NCI-H1092 treated with DMSO at 0.1 percent for 48 hours (cell line): ENCODE measurements around the gene PPP1R3A.
A peak's percentile ranks its signal among the peaks of the same experiment; 100 is the strongest.
"Not testable (repeated sequence)": the region's sequence is repeated elsewhere in the genome, so short reads cannot be mapped to it uniquely, and the experiment has no call there.

Source experiments
- DNase-seq: peaks from one replicate; lab custom pipeline; 2025; lab: John Stamatoyannopoulos, UW

The PPP1R3A gene

GRCh38 chr7:113918946-113919345 is at the start of gene PPP1R3A:
TSS of gene PPP1R3A (minus strand) at chr7:113919009. CDS start at chr7:113918996, 13 bp downstream.
- DNase-seq = no peak

- no peak for DNase-seq
Observed at GRCh38 chr7:113963356-113963755, 44.5 kb upstream of the PPP1R3A start.

GRCh38 chr7:113959910-113960309 is 41.1 kb upstream of the PPP1R3A start:
- DNase-seq = no peak

GRCh38 chr7:113955157-113955556 is 36.3 kb upstream of the PPP1R3A start:
- DNase-seq = no peak

GRCh38 chr7:113953553-113953952 is 34.7 kb upstream of the PPP1R3A start:
- DNase-seq = no peak

GRCh38 chr7:113945018-113945938 is 26.5 kb upstream of the PPP1R3A start:
- peak; percentile 57 for DNase-seq

- DNase-seq = no peak
Observed at GRCh38 chr7:113936982-113937381, 18.2 kb upstream of the PPP1R3A start.

GRCh38 chr7:113936535-113936934 is 17.7 kb upstream of the PPP1R3A start:
- no peak for DNase-seq

- not testable (repeated sequence) for DNase-seq
Observed at GRCh38 chr7:113929389-113929788, 10.6 kb upstream of the PPP1R3A start.

GRCh38 chr7:113928112-113928511 is 9.3 kb upstream of the PPP1R3A start:
- no peak for DNase-seq

- no peak for DNase-seq
Observed at GRCh38 chr7:113922049-113922448, 3.2 kb upstream of the PPP1R3A start.

GRCh38 chr7:113921363-113921762 is 2.6 kb upstream of the PPP1R3A start:
- no peak for DNase-seq

- no peak for DNase-seq
Observed at GRCh38 chr7:113917840-113918239, 969 bp downstream of the PPP1R3A start.

GRCh38 chr7:113915956-113916355 is 2.9 kb downstream of the PPP1R3A start:
- no peak for DNase-seq

- peak; percentile 14 for DNase-seq
Observed at GRCh38 chr7:113912876-113913275, 5.9 kb downstream of the PPP1R3A start.

- no peak for DNase-seq
Observed at GRCh38 chr7:113907617-113908016, 11.2 kb downstream of the PPP1R3A start.

GRCh38 chr7:113904521-113904920 is 14.3 kb downstream of the PPP1R3A start:
- no peak for DNase-seq

GRCh38 chr7:113892818-113893217 is 26.0 kb downstream of the PPP1R3A start:
- no peak for DNase-seq

GRCh38 chr7:113891828-113892227 is 27.0 kb downstream of the PPP1R3A start:
- DNase-seq = no peak

- DNase-seq = no peak
Observed at GRCh38 chr7:113891031-113891350, 27.8 kb downstream of the PPP1R3A start.

GRCh38 chr7:113890331-113891030 is 28.3 kb downstream of the PPP1R3A start:
- no peak for DNase-seq

GRCh38 chr7:113883096-113883495 is 35.7 kb downstream of the PPP1R3A start:
- DNase-seq = no peak

- no peak for DNase-seq
Observed at GRCh38 chr7:113880559-113880958, 38.2 kb downstream of the PPP1R3A start.
